Activated CD4-positive, alpha-beta memory T cell treated with anti-CD3 and anti-CD28 coated beads, Interleukin-2, amount 10 ng/mL, durations not matched to agents 7 days and 5 days (primary cell): ENCODE measurements around the gene ABCG1. TPM values are rescaled to one million over a fixed set of nuclear protein-coding genes. Genes with fewer than 3 reads are reported as not detected.

Experiments
- CTCF ChIA-PET: fragments of 350-600 bp; sonication (Branson Sonifier 250); formaldehyde crosslinking; loops from one replicate; lab custom pipeline; 2021; ENCODE audit warnings: antibody characterized with exemption, inconsistent platforms; lab: Charles Lee
- POLR2A ChIA-PET: fragments of 350-600 bp; sonication (Branson Sonifier 250); formaldehyde crosslinking; loops from one replicate; lab custom pipeline; 2021; ENCODE audit warnings: antibody characterized with exemption; lab: Charles Lee
- DNase-seq: peaks from one replicate; pipeline ENCODE4 v3.0.0-alpha.2; 2020
- H3K27ac Mint-ChIP-seq: one replicate; pipeline ENCODE4 v1.8.0; 2021; ENCODE audit warnings: mild to moderate bottlenecking, mixed read lengths
- H3K27me3 Mint-ChIP-seq: one replicate; pipeline ENCODE4 v1.8.0; 2021; ENCODE audit warnings: mixed read lengths
- H3K36me3 Mint-ChIP-seq: one replicate; pipeline ENCODE4 v1.8.0; 2021; ENCODE audit warnings: low read depth, mixed read lengths
- H3K4me1 Mint-ChIP-seq: one replicate; pipeline ENCODE4 v1.8.0; 2021; ENCODE audit warnings: mixed read lengths
- H3K4me3 Mint-ChIP-seq: one replicate; pipeline ENCODE4 v1.8.0; 2021; ENCODE audit warnings: mild to moderate bottlenecking, mixed read lengths
- H3K9me3 Mint-ChIP-seq: one replicate; pipeline ENCODE4 v1.8.0; 2021; ENCODE audit warnings: mixed read lengths
- total RNA-seq, 2 experiments: library from RNA; stranded (reverse); gene quantifications; one replicate each; pipeline ENCODE4 v1.2.3, GENCODE V29; 2021

The ABCG1 gene
- total RNA-seq, 2 experiments from 2014 or later: 23.7 to 25.3 TPM

GRCh38 chr21:42311816-42312625 lies 93.1 kb downstream of the ABCG1 start:
- H3K27ac Mint-ChIP-seq: no peak overlapping the region
- DNase-seq: no peak
- H3K9me3 Mint-ChIP-seq: no peaks in the 10 kb centered on the region
- POLR2A ChIA-PET: no interaction called here
- peaks cover 3% of the 10 kb centered on the region for H3K4me1 Mint-ChIP-seq
- H3K4me3 Mint-ChIP-seq: no peak overlapping the region
- CTCF ChIA-PET: interaction anchor here (1.3 to 2.7 kb wide), 6 partner anchors 10 to 138 kb away, joined by 3 to 15 read pairs (median 4); no protein-coding TSS in a partner anchor
- H3K36me3 Mint-ChIP-seq: no peaks in the 10 kb centered on the region
- peaks cover 10% of the 10 kb centered on the region for H3K27me3 Mint-ChIP-seq

- no peak for DNase-seq
- Mint-ChIP-seq H3K27me3 (peaks cover 6% of the 10 kb centered on the region), H3K36me3 (no peaks in the 10 kb centered on the region), H3K27ac (no peak overlapping the region), H3K4me1 (peaks cover 3% of the 10 kb centered on the region), H3K9me3 (no peaks in the 10 kb centered on the region), H3K4me3 (no peak overlapping the region)
- ChIA-PET CTCF (no interaction called here), POLR2A (no interaction called here)
Measured at GRCh38 chr21:42312626-42313104, 93.7 kb downstream of the ABCG1 start.

- no peaks in the 10 kb centered on the region for H3K36me3 Mint-ChIP-seq
- H3K27me3 Mint-ChIP-seq: peaks cover under 1% of the 10 kb centered on the region
- H3K27ac Mint-ChIP-seq: no peak overlapping the region
- ChIA-PET CTCF (no interaction called here), POLR2A (interaction anchor here (1.3 kb wide), 1 partner anchor 121 kb away, joined by 3 read pairs; no protein-coding TSS in a partner anchor)
- H3K4me1 Mint-ChIP-seq: peaks cover 4% of the 10 kb centered on the region
- H3K9me3 Mint-ChIP-seq: no peaks in the 10 kb centered on the region
- DNase-seq: no peak
- no peak overlapping the region for H3K4me3 Mint-ChIP-seq
Measured at GRCh38 chr21:42313501-42313969, 94.6 kb downstream of the ABCG1 start.

GRCh38 chr21:42314616-42315295 lies 95.8 kb downstream of the ABCG1 start:
- H3K27ac Mint-ChIP-seq: no peak overlapping the region
- H3K4me3 Mint-ChIP-seq: no peak overlapping the region
- DNase-seq: no peak
- H3K27me3 Mint-ChIP-seq: no peaks in the 10 kb centered on the region
- POLR2A ChIA-PET: interaction anchor here (1.3 kb wide), 1 partner anchor 122 kb away, joined by 3 read pairs; no protein-coding TSS in a partner anchor
- no peaks in the 10 kb centered on the region for H3K9me3 Mint-ChIP-seq
- CTCF ChIA-PET: no interaction called here
- no peaks in the 10 kb centered on the region for H3K36me3 Mint-ChIP-seq
- H3K4me1 Mint-ChIP-seq: peaks cover 7% of the 10 kb centered on the region

GRCh38 chr21:42315296-42315891 lies 96.5 kb downstream of the ABCG1 start, which contains the start of gene TFF3:
TFF3 (minus strand) TSS chr21:42315409; CDS start chr21:42315374, 35 bp downstream.
- ChIA-PET POLR2A (no interaction called here), CTCF (no interaction called here)
- Mint-ChIP-seq H3K9me3 (no peaks in the 10 kb centered on the region), H3K4me1 (peaks cover 7% of the 10 kb centered on the region), H3K4me3 (no peak within 1 kb of the TSS), H3K27me3 (no peaks in the 10 kb centered on the region), H3K27ac (no peak within 1 kb of the TSS), H3K36me3 (no peaks in the 10 kb centered on the region)
- DNase-seq: no peak

GRCh38 chr21:42316891-42317290 lies 98.0 kb downstream of the ABCG1 start:
- H3K9me3 Mint-ChIP-seq: no peaks in the 10 kb centered on the region
- no peak for DNase-seq
- CTCF ChIA-PET: no interaction called here

GRCh38 chr21:42317341-42317741 lies 98.4 kb downstream of the ABCG1 start:
- Mint-ChIP-seq H3K4me1 (peaks cover 7% of the 10 kb centered on the region), H3K4me3 (no peak overlapping the region), H3K9me3 (no peaks in the 10 kb centered on the region), H3K27me3 (no peaks in the 10 kb centered on the region), H3K27ac (no peak overlapping the region), H3K36me3 (no peaks in the 10 kb centered on the region)
- POLR2A ChIA-PET: no interaction called here
- DNase-seq: no peak
- CTCF ChIA-PET: no interaction called here

More at GRCh38 chr21:42316891-42317290, 98.0 kb downstream of the ABCG1 start:
- no peaks in the 10 kb centered on the region for H3K36me3 Mint-ChIP-seq
- H3K4me1 Mint-ChIP-seq: peaks cover 7% of the 10 kb centered on the region
- no peak overlapping the region for H3K4me3 Mint-ChIP-seq
- POLR2A ChIA-PET: no interaction called here
- no peak overlapping the region for H3K27ac Mint-ChIP-seq
- H3K27me3 Mint-ChIP-seq: no peaks in the 10 kb centered on the region

- no peak for DNase-seq
- no peak overlapping the region for H3K4me3 Mint-ChIP-seq
- peaks cover 7% of the 10 kb centered on the region for H3K4me1 Mint-ChIP-seq
- CTCF ChIA-PET: interaction anchor here (1.0 kb wide), 1 partner anchor 8 kb away, joined by 6 read pairs; no protein-coding TSS in a partner anchor
- no peaks in the 10 kb centered on the region for H3K9me3 Mint-ChIP-seq
- H3K27me3 Mint-ChIP-seq: peaks cover 4% of the 10 kb centered on the region
- H3K36me3 Mint-ChIP-seq: no peaks in the 10 kb centered on the region
- H3K27ac Mint-ChIP-seq: no peak overlapping the region
- POLR2A ChIA-PET: no interaction called here
Measured at GRCh38 chr21:42317826-42318746, 99.1 kb downstream of the ABCG1 start.

GRCh38 chr21:42319376-42319775 lies 100.4 kb downstream of the ABCG1 start:
- Mint-ChIP-seq H3K36me3 (no peaks in the 10 kb centered on the region), H3K27me3 (peaks cover 13% of the 10 kb centered on the region), H3K4me1 (peaks cover 7% of the 10 kb centered on the region), H3K9me3 (no peaks in the 10 kb centered on the region), H3K4me3 (no peak overlapping the region), H3K27ac (no peak overlapping the region)
- CTCF ChIA-PET: interaction anchor here (0.8 to 1.0 kb wide), 2 partner anchors 9 to 10 kb away, joined by 3 to 6 read pairs; no protein-coding TSS in a partner anchor
- DNase-seq: no peak
- POLR2A ChIA-PET: no interaction called here

- POLR2A ChIA-PET: no interaction called here
- no peak for DNase-seq
- H3K36me3 Mint-ChIP-seq: no peaks in the 10 kb centered on the region
- H3K27ac Mint-ChIP-seq: no peak overlapping the region
- no peak overlapping the region for H3K4me3 Mint-ChIP-seq
- peaks cover 7% of the 10 kb centered on the region for H3K4me1 Mint-ChIP-seq
- CTCF ChIA-PET: interaction anchor here (0.8 kb wide), 1 partner anchor 11 kb away, joined by 3 read pairs; no protein-coding TSS in a partner anchor
- peaks cover 18% of the 10 kb centered on the region for H3K27me3 Mint-ChIP-seq
- no peaks in the 10 kb centered on the region for H3K9me3 Mint-ChIP-seq
Measured at GRCh38 chr21:42319851-42320572, 101.1 kb downstream of the ABCG1 start.

GRCh38 chr21:42320791-42321190 lies 101.9 kb downstream of the ABCG1 start:
- H3K4me3 Mint-ChIP-seq: no peak overlapping the region
- no peak for DNase-seq
- ChIA-PET POLR2A (no interaction called here), CTCF (no interaction called here)
- H3K27me3 Mint-ChIP-seq: peaks cover 26% of the 10 kb centered on the region
- no peaks in the 10 kb centered on the region for H3K36me3 Mint-ChIP-seq
- H3K4me1 Mint-ChIP-seq: peaks cover 7% of the 10 kb centered on the region
- no peak overlapping the region for H3K27ac Mint-ChIP-seq
- no peaks in the 10 kb centered on the region for H3K9me3 Mint-ChIP-seq
